GM20000 (cell line): ENCODE results near the gene CASKIN1.

Source experiments
- DNase-seq: peaks from one replicate; pipeline ENCODE4 v3.0.0; 2012; ENCODE audit warnings: low spot score
- TF ChIP-seq, protein P1 (sequence below): IDR thresholded peaks from 2 replicates; pipeline ENCODE4 v1.5.1; 2012; ENCODE audit warnings: mild to moderate bottlenecking, control low read depth; ENCODE audit errors: extremely low read depth, missing control alignments

Gene CASKIN1

DNA sequence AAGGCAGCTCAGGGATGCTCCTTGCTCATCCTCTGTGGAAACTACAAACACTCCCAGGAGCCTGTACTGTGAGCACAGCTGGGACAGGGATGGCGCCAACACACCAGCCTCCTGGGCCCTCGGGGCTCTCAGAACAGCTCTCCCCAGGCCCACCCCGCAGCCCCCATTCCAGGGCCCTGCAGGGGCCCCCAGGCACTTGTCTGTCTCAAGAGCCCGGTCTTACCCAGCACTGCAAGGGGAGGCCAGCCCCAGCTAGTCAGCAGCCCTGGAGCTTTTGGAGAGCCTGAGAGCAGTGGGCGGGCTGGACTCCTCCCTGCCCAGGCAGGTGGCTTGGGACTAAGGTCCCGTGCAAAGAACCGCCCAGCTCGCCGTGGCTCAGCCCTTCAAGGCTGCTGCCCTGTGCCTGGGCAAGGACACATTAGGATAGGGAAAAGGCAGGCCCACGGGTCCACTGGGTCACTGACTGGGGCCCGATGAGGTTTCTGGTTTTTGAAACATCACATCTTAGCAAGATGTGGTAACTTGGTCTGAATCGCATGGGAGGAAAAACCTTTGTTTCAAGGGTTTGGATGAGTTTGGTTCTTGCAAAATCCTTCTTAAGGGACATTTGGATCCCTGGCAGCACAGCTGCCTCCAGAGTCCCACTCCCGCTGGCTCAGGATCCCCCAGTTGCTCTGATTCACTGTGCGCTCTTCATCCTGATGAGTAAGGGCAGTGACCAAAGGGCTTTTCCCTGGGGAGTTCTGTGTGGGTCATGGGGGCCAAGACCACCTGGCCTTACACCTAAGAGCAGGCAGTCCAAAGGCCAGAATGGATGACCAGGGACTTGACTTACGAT, 42.7 kb upstream of the CASKIN1 start:
- TF ChIP-seq, protein P1, sequence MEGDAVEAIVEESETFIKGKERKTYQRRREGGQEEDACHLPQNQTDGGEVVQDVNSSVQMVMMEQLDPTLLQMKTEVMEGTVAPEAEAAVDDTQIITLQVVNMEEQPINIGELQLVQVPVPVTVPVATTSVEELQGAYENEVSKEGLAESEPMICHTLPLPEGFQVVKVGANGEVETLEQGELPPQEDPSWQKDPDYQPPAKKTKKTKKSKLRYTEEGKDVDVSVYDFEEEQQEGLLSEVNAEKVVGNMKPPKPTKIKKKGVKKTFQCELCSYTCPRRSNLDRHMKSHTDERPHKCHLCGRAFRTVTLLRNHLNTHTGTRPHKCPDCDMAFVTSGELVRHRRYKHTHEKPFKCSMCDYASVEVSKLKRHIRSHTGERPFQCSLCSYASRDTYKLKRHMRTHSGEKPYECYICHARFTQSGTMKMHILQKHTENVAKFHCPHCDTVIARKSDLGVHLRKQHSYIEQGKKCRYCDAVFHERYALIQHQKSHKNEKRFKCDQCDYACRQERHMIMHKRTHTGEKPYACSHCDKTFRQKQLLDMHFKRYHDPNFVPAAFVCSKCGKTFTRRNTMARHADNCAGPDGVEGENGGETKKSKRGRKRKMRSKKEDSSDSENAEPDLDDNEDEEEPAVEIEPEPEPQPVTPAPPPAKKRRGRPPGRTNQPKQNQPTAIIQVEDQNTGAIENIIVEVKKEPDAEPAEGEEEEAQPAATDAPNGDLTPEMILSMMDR = no peak
- no peak for DNase-seq

DNA sequence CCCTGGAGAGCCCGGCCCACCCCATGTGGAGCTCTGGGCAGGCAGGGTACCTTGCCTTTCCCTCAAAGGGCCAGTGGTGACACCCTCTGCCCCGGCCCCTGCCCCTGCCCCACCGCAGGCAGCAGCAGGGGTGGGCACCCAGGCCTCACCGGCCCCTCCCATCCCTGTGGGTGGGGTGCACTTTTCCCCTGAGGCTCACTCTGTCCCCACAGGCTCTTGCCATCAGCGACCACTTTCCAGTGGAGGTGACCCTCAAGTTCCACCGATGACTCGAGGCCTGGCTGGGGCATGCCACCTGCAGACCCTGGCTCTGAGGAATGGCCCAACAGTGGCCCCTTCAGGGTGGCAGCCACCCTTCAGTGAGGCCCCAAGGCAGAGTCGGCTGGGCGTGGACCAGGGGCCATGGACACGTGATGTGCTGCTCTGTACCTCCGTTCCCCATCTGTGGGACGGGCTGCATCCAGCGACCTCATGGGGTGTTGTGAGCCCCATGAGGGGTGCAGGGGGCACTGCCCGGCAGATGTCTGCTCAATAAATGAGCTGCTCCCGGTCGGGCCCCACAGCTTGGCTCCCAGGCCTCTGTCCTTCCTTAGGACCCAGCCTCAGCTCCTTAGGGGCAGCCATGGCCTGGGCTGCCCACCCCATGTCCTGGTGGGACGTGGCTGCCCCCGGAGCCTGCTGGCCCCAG, 41.9 kb upstream of the CASKIN1 start:
- no peak for DNase-seq
- TF ChIP-seq, protein P1 = no peak

GRCh38 chr16:2237493-2238149, 41.2 kb upstream of the CASKIN1 start:
- DNase-seq = no peak
- TF ChIP-seq, protein P1 = no peak

DNA sequence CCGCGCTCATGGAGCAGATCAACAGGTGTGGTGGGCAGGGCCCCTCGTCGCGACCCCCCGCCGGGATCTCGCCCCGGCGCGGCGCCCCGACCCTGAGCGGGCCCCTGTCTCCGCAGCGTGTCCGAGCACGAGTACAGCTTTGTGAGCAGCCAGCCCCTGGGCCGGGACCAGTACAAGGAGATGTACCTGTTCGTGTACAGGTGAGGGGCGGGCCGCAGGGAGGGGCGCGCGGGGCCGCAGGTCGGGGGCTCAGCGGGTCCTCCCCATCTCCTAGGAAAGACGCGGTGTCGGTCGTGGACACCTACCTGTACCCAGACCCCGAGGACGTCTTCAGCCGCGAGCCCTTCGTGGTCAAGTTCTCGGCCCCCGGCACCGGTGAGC, 40.7 kb upstream of the CASKIN1 start:
- DNase-seq = no peak
- TF ChIP-seq, protein P1 = no peak

GRCh38 chr16:2236337-2237101, 40.1 kb upstream of the CASKIN1 start, which contains the start of gene DNASE1L2:
TSS of gene DNASE1L2 (plus strand) at chr16:2236444. CDS start at chr16:2236817, 373 bp downstream.
- DNase-seq = no peak
- TF ChIP-seq, protein P1 = no peak

GRCh38 chr16:2235695-2236336, 39.4 kb upstream of the CASKIN1 start:
- TF ChIP-seq, protein P1 = no peak
- DNase-seq = no peak
